Tibial nerve (tissue), 4 donors: ENCODE data around the gene KIAA0753.

Source experiments
- CTCF ChIP-seq, 5 experiments: fragments of 200-600 bp in 3 of 5; fragments of 450-650 bp in 2 of 5; sonication (generic) in 3 of 5; IDR thresholded peaks; one replicate each; pipeline ENCODE4 v1.5.1; 2016 to 2019; ENCODE audit warnings: antibody characterized with exemption in 5 of 5, mild to moderate bottlenecking in 3 of 5, moderate library complexity in 2 of 5
- EP300 ChIP-seq, 2 donors: sonication (generic); formaldehyde crosslinking; IDR thresholded peaks; one replicate each; pipeline ENCODE4 v1.6.1; 2017; ENCODE audit warnings: antibody characterized with exemption in 2 of 2, mild to moderate bottlenecking in 1 of 2

- TF ChIP-seq CTCF (IDR thresholded peaks at IDR 0.05): no peak
- TF ChIP-seq EP300 (IDR thresholded peaks at IDR 0.05): no peak
These were observed 14.6 kb upstream of the KIAA0753 start for GRCh38 chr17:6654841-6655731.
